CD14-positive monocyte (primary cell): ENCODE results near the gene SNX13. TPM values are rescaled to one million over a fixed set of nuclear protein-coding genes. Genes with fewer than 3 reads are reported as not detected.
A peak's percentile ranks its signal among the peaks of the same experiment; 100 is the strongest.

ENCODE experiments used
- DNase-seq, 3 donors: peaks; one replicate each; pipeline ENCODE4 v3.0.0-alpha.2; 2011 to 2022
- H2AFZ ChIP-seq: 2 replicates; pipeline ENCODE4 v1.6.0; 2012; ENCODE audit warnings: mild to moderate bottlenecking, low read depth, low read length, inconsistent platforms; ENCODE audit not compliant: insufficient read depth, poor library complexity, severe bottlenecking
- H3K27ac ChIP-seq, 2 donors: 1 replicate in 1 of 2; 2 replicates in 1 of 2; pipeline ENCODE4 v1.5.1; 2012 to 2013; ENCODE audit warnings: low read length in 2 of 2, control low read depth in 1 of 2, inconsistent platforms in 1 of 2, low read depth in 1 of 2, mild to moderate bottlenecking in 1 of 2
- H3K27me3 ChIP-seq, 2 donors: one replicate each; pipeline versions ENCODE4 v1.6.0 to v1.6.1; 2011 to 2013; ENCODE audit warnings: low read length in 2 of 2; ENCODE audit not compliant: control insufficient read depth in 2 of 2, insufficient read depth in 2 of 2
- H3K36me3 ChIP-seq, 2 donors: replicated peaks in 1 of 2; 1 replicate in 1 of 2; 2 replicates in 1 of 2; pipeline versions ENCODE4 v1.5.1 to v1.6.1; 2012 to 2013; ENCODE audit warnings: low read length in 2 of 2, control low read depth in 1 of 2, inconsistent platforms in 1 of 2, mild to moderate bottlenecking in 1 of 2; ENCODE audit not compliant: insufficient read depth in 2 of 2, control insufficient read depth in 1 of 2
- H3K4me1 ChIP-seq, 2 donors: 1 replicate in 1 of 2; 2 replicates in 1 of 2; pipeline versions ENCODE4 v1.5.1 to v1.6.1; 2012 to 2013; ENCODE audit warnings: low read length in 2 of 2, control low read depth in 1 of 2, inconsistent platforms in 1 of 2, mild to moderate bottlenecking in 1 of 2, moderate library complexity in 1 of 2; ENCODE audit not compliant: insufficient read depth in 2 of 2, control insufficient read depth in 1 of 2
- H3K4me2 ChIP-seq: replicated peaks from 2 replicates; pipeline ENCODE3; 2012; ENCODE audit warnings: low read length, moderate library complexity, mild to moderate bottlenecking; ENCODE audit not compliant: poor library complexity, severe bottlenecking; ENCODE audit errors: extremely low read depth
- H3K4me3 ChIP-seq, 3 experiments: fragments of 200-600 bp in 1 of 3; sonication (generic) in 1 of 3; replicated peaks in 1 of 3; 1 replicate in 2 of 3; 2 replicates in 1 of 3; pipeline ENCODE4 v1.5.1; 2011 to 2013; ENCODE audit warnings: low read length in 3 of 3, mild to moderate bottlenecking in 3 of 3, control low read depth in 2 of 3, low read depth in 2 of 3, inconsistent platforms in 1 of 3, moderate library complexity in 1 of 3
- H3K79me2 ChIP-seq: 2 replicates; pipeline ENCODE4 v1.6.0; 2012; ENCODE audit warnings: mild to moderate bottlenecking, control low read depth, inconsistent platforms, low read length, moderate library complexity; ENCODE audit not compliant: insufficient read depth
- H3K9ac ChIP-seq: 2 replicates; pipeline ENCODE4 v1.6.0; 2017; ENCODE audit warnings: low read length, mild to moderate bottlenecking; ENCODE audit not compliant: insufficient read depth, poor library complexity, severe bottlenecking
- H3K9me3 ChIP-seq, 2 donors: replicated peaks in 1 of 2; 1 replicate in 1 of 2; 2 replicates in 1 of 2; pipeline versions ENCODE4 v1.5.1 to v1.6.1; 2012 to 2013; ENCODE audit warnings: low read length in 2 of 2, control low read depth in 1 of 2; ENCODE audit not compliant: control insufficient read depth in 1 of 2, insufficient read depth in 1 of 2
- H4K20me1 ChIP-seq: 2 replicates; pipeline ENCODE4 v1.6.0; 2012; ENCODE audit warnings: mild to moderate bottlenecking, low read length, control low read depth, moderate library complexity; ENCODE audit not compliant: insufficient read depth
- H3K27ac Mint-ChIP-seq, 7 donors: one replicate each; pipeline ENCODE4 v1.8.0; 2020; ENCODE audit warnings: mild to moderate bottlenecking in 7 of 7, mixed read lengths in 7 of 7, moderate library complexity in 6 of 7, inconsistent platforms in 2 of 7
- H3K27me3 Mint-ChIP-seq, 3 donors: one replicate each; pipeline ENCODE4 v1.8.0; 2021 to 2022; ENCODE audit warnings: low read depth in 3 of 3, mild to moderate bottlenecking in 3 of 3, mixed read lengths in 3 of 3, moderate library complexity in 3 of 3, inconsistent platforms in 1 of 3
- H3K36me3 Mint-ChIP-seq, 2 donors: one replicate each; pipeline ENCODE4 v1.8.0; 2020; ENCODE audit warnings: mixed read lengths in 2 of 2, inconsistent platforms in 1 of 2, mild to moderate bottlenecking in 1 of 2
- H3K4me1 Mint-ChIP-seq: one replicate; pipeline ENCODE4 v1.8.0; 2020; ENCODE audit warnings: mild to moderate bottlenecking, mixed read lengths
- H3K4me3 Mint-ChIP-seq, 2 donors: one replicate each; pipeline ENCODE4 v1.8.0; 2020; ENCODE audit warnings: mild to moderate bottlenecking in 2 of 2, mixed read lengths in 2 of 2, moderate library complexity in 1 of 2
- H3K9me3 Mint-ChIP-seq, 7 donors: one replicate each; pipeline ENCODE4 v1.8.0; 2020 to 2022; ENCODE audit warnings: mixed read lengths in 7 of 7, mild to moderate bottlenecking in 6 of 7, moderate library complexity in 6 of 7, inconsistent platforms in 2 of 7
- WGBS: methylation state at CpG from one replicate; pipeline ENCODE4 v1.1.5; 2013; ENCODE audit warnings: missing lambda C conversion rate; ENCODE audit not compliant: insufficient coverage; 5-methylcytosine and 5-hydroxymethylcytosine counted together
- intact Hi-C, 2 donors: fragments of 100-400 bp; cut with micrococcal nuclease; formaldehyde crosslinking; loops; one replicate each; pipeline versions ENCODE4 v1.15.0 to v1.15.1; 2023
- polyA plus RNA-seq, 3 donors: library from polyadenylated mRNA; depleted of rRNA in 1 of 3; unstranded in 2 of 3; stranded (reverse) in 1 of 3; fragments of 300-500 nt in 2 of 3; fragments of >200 nt in 1 of 3; fragmentation: Illumina TruSeq in 2 of 3; gene quantifications; 1 replicate in 2 of 3; 2 replicates in 1 of 3; pipeline ENCODE4 v1.2.3, GENCODE V29; 2012 to 2021
- TF ChIP-seq, protein P1 (sequence below): fragments of 200-600 bp; IDR thresholded peaks from one replicate; pipeline ENCODE4 v1.8.0; 2022; ENCODE audit warnings: antibody characterized with exemption, mild to moderate bottlenecking

Gene SNX13
- polyA plus RNA-seq, 3 donors = 12.1 to 31.3 (median 17.4) TPM

DNA sequence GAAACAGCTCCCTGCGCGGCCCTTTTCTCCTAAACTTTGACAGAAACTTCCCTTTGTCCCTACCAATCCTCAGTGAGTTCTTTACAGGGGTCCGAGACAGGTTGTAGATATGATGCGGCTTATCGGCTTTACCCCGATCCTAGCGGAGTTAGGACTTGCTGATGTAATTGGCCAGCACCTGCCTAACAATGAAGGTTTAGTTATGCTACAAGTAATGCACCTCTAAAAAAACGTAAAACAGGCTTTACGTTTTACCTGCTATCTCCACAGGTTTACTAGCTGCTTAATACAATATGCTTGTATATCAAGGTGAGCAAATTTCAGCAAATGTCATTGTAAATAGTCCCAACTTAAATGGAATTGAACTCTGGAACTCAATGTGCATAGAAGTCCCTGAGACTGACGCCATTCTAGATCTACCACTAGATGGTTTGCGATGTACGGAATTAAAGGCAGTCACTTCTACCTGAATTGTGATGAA lies 697 bp upstream of the SNX13 start:
- peak in 1 of 3 donors; percentile 8 for DNase-seq
- Mint-ChIP-seq H3K9me3 (peaks cover 0 to 1% (median 0%) of the 10 kb centered on the region in 7 donors), H3K4me3 (peak overlapping the region; percentile 96 to 97), H3K27ac (peak overlapping the region; percentile 99 to 100 (median 99)), H3K4me1 (peaks cover 30% of the 10 kb centered on the region), H3K27me3 (peaks cover 0 to 6% (median 0%) of the 10 kb centered on the region in 3 donors), H3K36me3 (peaks cover 4 to 5% of the 10 kb centered on the region in 2 donors)
- peak overlapping the region; percentile 98 for H3K9ac ChIP-seq
- H3K4me1 ChIP-seq = peaks cover 15 to 30% of the 10 kb centered on the region in 2 donors
- H3K27ac ChIP-seq = peak overlapping the region; percentile 99
- intact Hi-C loops = no loop called here
- peak overlapping the region; percentile 98 for H2AFZ ChIP-seq
- peaks cover 43% of the 10 kb centered on the region for H3K79me2 ChIP-seq
- TF ChIP-seq, protein P1, sequence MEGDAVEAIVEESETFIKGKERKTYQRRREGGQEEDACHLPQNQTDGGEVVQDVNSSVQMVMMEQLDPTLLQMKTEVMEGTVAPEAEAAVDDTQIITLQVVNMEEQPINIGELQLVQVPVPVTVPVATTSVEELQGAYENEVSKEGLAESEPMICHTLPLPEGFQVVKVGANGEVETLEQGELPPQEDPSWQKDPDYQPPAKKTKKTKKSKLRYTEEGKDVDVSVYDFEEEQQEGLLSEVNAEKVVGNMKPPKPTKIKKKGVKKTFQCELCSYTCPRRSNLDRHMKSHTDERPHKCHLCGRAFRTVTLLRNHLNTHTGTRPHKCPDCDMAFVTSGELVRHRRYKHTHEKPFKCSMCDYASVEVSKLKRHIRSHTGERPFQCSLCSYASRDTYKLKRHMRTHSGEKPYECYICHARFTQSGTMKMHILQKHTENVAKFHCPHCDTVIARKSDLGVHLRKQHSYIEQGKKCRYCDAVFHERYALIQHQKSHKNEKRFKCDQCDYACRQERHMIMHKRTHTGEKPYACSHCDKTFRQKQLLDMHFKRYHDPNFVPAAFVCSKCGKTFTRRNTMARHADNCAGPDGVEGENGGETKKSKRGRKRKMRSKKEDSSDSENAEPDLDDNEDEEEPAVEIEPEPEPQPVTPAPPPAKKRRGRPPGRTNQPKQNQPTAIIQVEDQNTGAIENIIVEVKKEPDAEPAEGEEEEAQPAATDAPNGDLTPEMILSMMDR = no peak
- no peaks in the 10 kb centered on the region for H3K36me3 ChIP-seq
- peak overlapping the region; percentile 84 for H3K4me2 ChIP-seq
- no peaks in the 10 kb centered on the region for H3K27me3 ChIP-seq
- H3K9me3 ChIP-seq = no peaks in the 10 kb centered on the region
- peak overlapping the region; percentile 85 to 96 (median 94) for H3K4me3 ChIP-seq
- H4K20me1 ChIP-seq = peaks cover 19% of the 10 kb centered on the region
- WGBS = no CpG with 5 or more reads among the region's 12 CpGs

DNA sequence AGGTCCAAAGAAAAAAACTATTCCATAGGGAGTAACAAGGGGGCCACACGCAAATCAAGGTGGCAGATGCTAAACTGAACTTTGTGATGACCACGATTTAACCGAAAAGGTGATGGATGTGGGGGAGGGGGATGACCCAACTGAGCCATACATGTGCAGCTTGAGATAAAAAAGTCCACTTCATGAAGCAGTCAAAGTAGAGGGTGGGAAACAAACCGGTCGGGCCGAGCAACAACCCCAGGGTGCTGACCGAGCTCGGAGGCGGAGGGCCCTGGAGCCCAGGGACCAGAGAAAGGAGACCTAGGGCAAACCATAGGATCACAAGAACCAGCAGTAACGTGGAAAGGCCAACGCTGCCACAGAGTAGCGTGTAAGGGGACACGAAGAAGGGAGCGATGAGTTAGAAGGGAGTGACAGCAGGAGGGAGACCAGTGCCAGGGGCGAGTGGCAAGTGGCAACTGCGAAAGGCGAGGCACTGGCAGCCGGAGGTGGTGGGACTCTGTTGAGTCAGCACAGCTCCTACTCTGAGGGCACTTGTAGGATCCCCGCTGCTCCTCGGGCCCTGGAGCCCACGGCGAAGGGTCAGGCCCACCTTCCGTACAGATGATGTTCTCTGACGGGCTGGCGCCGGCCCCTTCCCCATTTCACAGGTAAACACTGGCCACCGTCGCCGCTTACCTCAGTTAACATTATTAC lies 540 bp downstream of the SNX13 start:
- Histone ChIP-seq H4K20me1 (peaks cover 30% of the 10 kb centered on the region), H3K79me2 (peaks cover 56% of the 10 kb centered on the region), H3K4me2 (peak overlapping the region; percentile 84), H2AFZ (peak overlapping the region; percentile 98), H3K36me3 (no peaks in the 10 kb centered on the region), H3K4me1 (peaks cover 24 to 39% of the 10 kb centered on the region in 2 donors), H3K27ac (peak overlapping the region; percentile 99), H3K27me3 (no peaks in the 10 kb centered on the region), H3K4me3 (peak overlapping the region; percentile 85 to 96 (median 94)), H3K9ac (peak overlapping the region; percentile 98), H3K9me3 (no peaks in the 10 kb centered on the region)
- peak overlapping the region; percentile 99 to 100 (median 99) for H3K27ac Mint-ChIP-seq
- intact Hi-C loops = loop anchor here (5.0 to 10.0 kb wide), 2 partner anchors 165 to 167 kb away; no protein-coding TSS in a partner anchor
- peaks cover 38% of the 10 kb centered on the region for H3K4me1 Mint-ChIP-seq
- 0% methylated on average over 29 of the region's 29 CpGs for WGBS
- H3K27me3 Mint-ChIP-seq = peaks cover 0 to 2% (median 0%) of the 10 kb centered on the region in 3 donors
- H3K9me3 Mint-ChIP-seq = no peaks in the 10 kb centered on the region
- DNase-seq = peak; percentile 33 to 61 (median 49)
- H3K4me3 Mint-ChIP-seq = peak overlapping the region; percentile 96 to 97
- peaks cover 4 to 5% of the 10 kb centered on the region in 2 donors for H3K36me3 Mint-ChIP-seq
- TF ChIP-seq, protein P1 = no peak
